HG02970 (cell line): ENCODE data around the gene TIRAP.

Experiments used
- ATAC-seq: cut with Tn5 transposase; IDR thresholded peaks from one replicate; pipeline ENCODE4 v1.9.1; 2021; ENCODE audit warnings: mild to moderate bottlenecking, moderate library complexity, moderate number of reproducible peaks; ENCODE audit not compliant: unreplicated experiment, low FRiP score

The TIRAP gene

GRCh38 chr11:126339073-126339862 is 56.4 kb downstream of the TIRAP start:
- ATAC-seq: no peak

- no peak for ATAC-seq
Measured at GRCh38 chr11:126339863-126340434, 57.1 kb downstream of the TIRAP start.

- no peak for ATAC-seq
Measured at GRCh38 chr11:126340960-126341606, 58.2 kb downstream of the TIRAP start.

GRCh38 chr11:126341760-126342161 is 58.9 kb downstream of the TIRAP start:
- ATAC-seq: no peak

GRCh38 chr11:126343051-126343450 is 60.2 kb downstream of the TIRAP start:
- no peak for ATAC-seq
